Prostate gland (tissue), 2 donors: Measurements from ENCODE around the gene MYH9.

ENCODE experiments used
- POLR2A ChIP-seq: fragments of 450-650 bp; IDR thresholded peaks from one replicate; pipeline ENCODE4 v1.6.1; 2016; ENCODE audit warnings: antibody characterized with exemption, mild to moderate bottlenecking
- TF ChIP-seq, protein P1 (sequence below), 4 experiments: fragments of 200-600 bp in 2 of 4; fragments of 450-650 bp in 2 of 4; sonication (generic) in 2 of 4; IDR thresholded peaks; 1 replicate in 3 of 4; 2 replicates in 1 of 4; pipeline ENCODE4 v1.5.1; 2016 to 2019; ENCODE audit warnings: antibody characterized with exemption in 4 of 4, mild to moderate bottlenecking in 2 of 4, moderate library complexity in 2 of 4

- TF ChIP-seq, protein P1, sequence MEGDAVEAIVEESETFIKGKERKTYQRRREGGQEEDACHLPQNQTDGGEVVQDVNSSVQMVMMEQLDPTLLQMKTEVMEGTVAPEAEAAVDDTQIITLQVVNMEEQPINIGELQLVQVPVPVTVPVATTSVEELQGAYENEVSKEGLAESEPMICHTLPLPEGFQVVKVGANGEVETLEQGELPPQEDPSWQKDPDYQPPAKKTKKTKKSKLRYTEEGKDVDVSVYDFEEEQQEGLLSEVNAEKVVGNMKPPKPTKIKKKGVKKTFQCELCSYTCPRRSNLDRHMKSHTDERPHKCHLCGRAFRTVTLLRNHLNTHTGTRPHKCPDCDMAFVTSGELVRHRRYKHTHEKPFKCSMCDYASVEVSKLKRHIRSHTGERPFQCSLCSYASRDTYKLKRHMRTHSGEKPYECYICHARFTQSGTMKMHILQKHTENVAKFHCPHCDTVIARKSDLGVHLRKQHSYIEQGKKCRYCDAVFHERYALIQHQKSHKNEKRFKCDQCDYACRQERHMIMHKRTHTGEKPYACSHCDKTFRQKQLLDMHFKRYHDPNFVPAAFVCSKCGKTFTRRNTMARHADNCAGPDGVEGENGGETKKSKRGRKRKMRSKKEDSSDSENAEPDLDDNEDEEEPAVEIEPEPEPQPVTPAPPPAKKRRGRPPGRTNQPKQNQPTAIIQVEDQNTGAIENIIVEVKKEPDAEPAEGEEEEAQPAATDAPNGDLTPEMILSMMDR (IDR thresholded peaks at IDR 0.05) = no peak
- TF ChIP-seq POLR2A = no peak
Observed at GRCh38 chr22:36308880-36309279, 78.9 kb downstream of the MYH9 start.
